ENCODE results near the gene ZNF85.

DNA sequence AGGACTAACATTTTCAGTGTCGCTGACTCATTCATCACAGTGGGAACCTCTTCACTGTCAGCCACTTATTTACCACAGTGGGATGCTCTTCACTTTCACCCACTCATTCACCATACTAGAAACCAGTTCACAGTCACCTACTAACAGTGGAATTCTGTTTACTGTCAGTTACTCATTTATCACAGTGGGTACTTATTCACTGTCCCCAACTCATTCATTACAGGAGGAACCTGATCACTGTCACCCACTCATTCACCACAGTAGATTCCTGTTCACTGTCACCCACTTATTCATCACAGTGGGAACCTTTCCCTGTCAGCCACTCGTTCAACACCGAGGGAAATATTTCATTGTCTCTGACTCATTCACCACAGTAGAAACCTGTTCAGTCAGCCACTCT is 10.1 kb upstream of the ZNF85 start:
- TF ChIP-seq CTCF (IDR thresholded peaks at IDR 0.05; ENCODE audit: insufficient read depth, low read length) (no peak), POLR2AphosphoS5 (IDR thresholded peaks at IDR 0.05; ENCODE audit: low read depth) (no peak)

Data from HL-60 (cell line).